ENCODE measurements around the gene MAFF.

The MAFF gene

DNA sequence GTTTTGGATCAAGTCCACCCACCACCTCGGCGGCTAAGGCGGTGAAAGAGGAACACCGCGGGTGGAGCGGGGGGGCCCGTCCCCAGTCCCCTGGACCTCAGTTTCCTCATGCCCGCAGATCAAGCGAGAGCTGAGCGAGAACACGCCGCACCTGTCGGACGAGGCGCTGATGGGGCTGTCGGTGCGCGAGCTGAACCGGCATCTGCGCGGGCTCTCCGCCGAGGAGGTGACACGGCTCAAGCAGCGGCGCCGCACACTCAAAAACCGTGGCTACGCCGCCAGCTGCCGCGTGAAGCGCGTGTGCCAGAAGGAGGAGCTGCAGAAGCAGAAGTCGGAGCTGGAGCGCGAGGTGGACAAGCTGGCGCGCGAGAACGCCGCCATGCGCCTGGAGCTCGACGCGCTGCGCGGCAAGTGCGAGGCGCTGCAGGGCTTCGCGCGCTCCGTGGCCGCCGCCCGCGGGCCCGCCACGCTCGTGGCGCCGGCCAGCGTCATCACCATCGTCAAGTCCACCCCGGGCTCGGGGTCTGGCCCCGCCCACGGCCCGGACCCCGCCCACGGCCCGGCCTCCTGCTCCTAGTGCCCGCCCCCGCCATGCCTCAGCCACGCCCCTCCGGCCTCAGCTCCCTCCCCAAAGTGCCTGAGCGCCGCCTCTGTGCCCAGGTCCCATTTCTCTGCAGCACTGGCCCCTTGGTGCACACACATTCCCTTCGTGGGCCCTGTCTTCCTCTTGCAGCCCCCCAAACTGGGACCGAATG, 12.7 kb downstream of the MAFF start:
- H3K4me1 ChIP-seq (ENCODE audit: insufficient read depth, low read length): no peaks in the 10 kb centered on the region
- H3K27ac ChIP-seq (ENCODE audit: low read length): no peak overlapping the region
- H3K9ac ChIP-seq (ENCODE audit: low read depth, low read length): no peak overlapping the region
- TF ChIP-seq CTCF (IDR thresholded peaks at IDR 0.05; ENCODE audit: borderline replicate concordance, extremely low read depth, low read length, poor library complexity, severe bottlenecking) (no peak), EZH2 (IDR thresholded peaks at IDR 0.05; ENCODE audit: borderline replicate concordance, low read depth, low read length, severe bottlenecking) (no peak)
- no peak overlapping the region for H3K4me2 ChIP-seq (ENCODE audit: insufficient read depth, low read length)
- no peaks in the 10 kb centered on the region for H3K9me3 ChIP-seq (ENCODE audit: insufficient read depth, low read length, severe bottlenecking)
- ATAC-seq (ENCODE audit: insufficient read depth, low read depth) (peak; percentile 22; the same call in 1 of the 3 replicates), DNase-seq (peak; percentile 25)
- H3K4me3 ChIP-seq (ENCODE audit: low read depth in 1 of 2, low read length in 2 of 2): no peak overlapping the region
- H3K36me3 ChIP-seq (ENCODE audit: insufficient read depth, low read length): no peaks in the 10 kb centered on the region; the same call in 1 of the 2 replicates
- H3K79me2 ChIP-seq (ENCODE audit: insufficient read depth, low read length): no peaks in the 10 kb centered on the region
- no peak overlapping the region for H2AFZ ChIP-seq (ENCODE audit: low read depth, low read length)
- H3K27me3 ChIP-seq (ENCODE audit: insufficient read depth, low read length, poor library complexity): no peaks in the 10 kb centered on the region
- peaks cover 6% of the 10 kb centered on the region; the same call in 1 of the 2 replicates for H4K20me1 ChIP-seq (ENCODE audit: insufficient read depth, low read length)

GRCh38 chr22:38215156-38216038, 13.6 kb downstream of the MAFF start:
- Histone ChIP-seq H3K9me3 (ENCODE audit: insufficient read depth, low read length, severe bottlenecking) (no peaks in the 10 kb centered on the region), H3K79me2 (ENCODE audit: insufficient read depth, low read length) (no peaks in the 10 kb centered on the region), H3K4me1 (ENCODE audit: insufficient read depth, low read length) (no peaks in the 10 kb centered on the region), H3K9ac (ENCODE audit: low read depth, low read length) (no peak overlapping the region), H3K36me3 (ENCODE audit: insufficient read depth, low read length) (no peaks in the 10 kb centered on the region; the same call in 1 of the 2 replicates), H3K27ac (ENCODE audit: low read length) (no peak overlapping the region), H4K20me1 (ENCODE audit: insufficient read depth, low read length) (peaks cover 6% of the 10 kb centered on the region; the same call in 1 of the 2 replicates), H3K4me3 (ENCODE audit: low read depth in 1 of 2, low read length in 2 of 2) (no peak overlapping the region), H3K27me3 (ENCODE audit: insufficient read depth, low read length, poor library complexity) (no peaks in the 10 kb centered on the region), H2AFZ (ENCODE audit: low read depth, low read length) (no peak overlapping the region), H3K4me2 (ENCODE audit: insufficient read depth, low read length) (no peak overlapping the region)
- ATAC-seq (ENCODE audit: insufficient read depth, low read depth) (no peak), DNase-seq (no peak)
- no peak for TF ChIP-seq CTCF (IDR thresholded peaks at IDR 0.05; ENCODE audit: borderline replicate concordance, extremely low read depth, low read length, poor library complexity, severe bottlenecking)
- no peak for TF ChIP-seq EZH2 (IDR thresholded peaks at IDR 0.05; ENCODE audit: borderline replicate concordance, low read depth, low read length, severe bottlenecking)

GRCh38 chr22:38218661-38219622, 17.1 kb downstream of the MAFF start:
- no peaks in the 10 kb centered on the region; the same call in 1 of the 2 replicates for H4K20me1 ChIP-seq (ENCODE audit: insufficient read depth, low read length)
- H3K27me3 ChIP-seq (ENCODE audit: insufficient read depth, low read length, poor library complexity): no peaks in the 10 kb centered on the region
- H3K4me3 ChIP-seq (ENCODE audit: low read depth in 1 of 2, low read length in 2 of 2): no peak overlapping the region
- no peak for ATAC-seq (ENCODE audit: insufficient read depth, low read depth)
- no peaks in the 10 kb centered on the region for H3K4me1 ChIP-seq (ENCODE audit: insufficient read depth, low read length)
- no peaks in the 10 kb centered on the region for H3K79me2 ChIP-seq (ENCODE audit: insufficient read depth, low read length)
- H3K36me3 ChIP-seq (ENCODE audit: insufficient read depth, low read length): peaks cover 10% of the 10 kb centered on the region
- TF ChIP-seq CTCF (IDR thresholded peaks at IDR 0.05; ENCODE audit: borderline replicate concordance, extremely low read depth, low read length, poor library complexity, severe bottlenecking) (no peak), EZH2 (IDR thresholded peaks at IDR 0.05; ENCODE audit: borderline replicate concordance, low read depth, low read length, severe bottlenecking) (no peak)
- no peak overlapping the region for H3K27ac ChIP-seq (ENCODE audit: low read length)
- no peak overlapping the region for H2AFZ ChIP-seq (ENCODE audit: low read depth, low read length)
- no peak overlapping the region for H3K4me2 ChIP-seq (ENCODE audit: insufficient read depth, low read length)
- no peak overlapping the region for H3K9ac ChIP-seq (ENCODE audit: low read depth, low read length)
- DNase-seq: no peak
- H3K9me3 ChIP-seq (ENCODE audit: insufficient read depth, low read length, severe bottlenecking): no peaks in the 10 kb centered on the region
